PC-3 (cell line): Measurements from ENCODE around the gene MTCL1.

Experiments used
- CTCF ChIP-seq: fragments of 300-600 bp; sonication (generic); conservative IDR thresholded peaks from 2 replicates; pipeline ENCODE4 v1.5.1; 2017; ENCODE audit warnings: antibody characterized with exemption, low read depth, mild to moderate bottlenecking, low read length
- EZH2 ChIP-seq: fragments of 300-600 bp; sonication (generic); IDR thresholded peaks from one replicate; pipeline ENCODE4 v1.6.1; 2017; ENCODE audit warnings: antibody characterized with exemption, mild to moderate bottlenecking, low read length; ENCODE audit not compliant: unreplicated experiment

- TF ChIP-seq CTCF, result no peak
- no peak for TF ChIP-seq EZH2
These were observed 115.7 kb downstream of the MTCL1 start for GRCh38 chr18:8821083-8821465.
